GM18907 (cell line): ENCODE data around the gene TAS2R43.
"Not testable (repeated sequence)": the region's sequence is repeated elsewhere in the genome, so short reads cannot be mapped to it uniquely, and the experiment has no call there.

Source experiments
- ATAC-seq: cut with Tn5 transposase; IDR thresholded peaks from one replicate; pipeline ENCODE4 v1.9.1; 2021; ENCODE audit warnings: mild to moderate bottlenecking, moderate library complexity; ENCODE audit not compliant: unreplicated experiment

TAS2R43 gene

GRCh38 chr12:11062194-11062593 is 29.9 kb downstream of the TAS2R43 start, which contains the start of gene TAS2R46:
Gene TAS2R46, minus strand, starts transcription at chr12:11062294. Its CDS starts 0 bp downstream, at chr12:11062294.
- ATAC-seq: not testable (repeated sequence)

- ATAC-seq: no peak
Observed at GRCh38 chr12:11059784-11060183, 32.3 kb downstream of the TAS2R43 start.

- ATAC-seq: no peak
Observed at GRCh38 chr12:11059041-11059440, 33.1 kb downstream of the TAS2R43 start.

- ATAC-seq: no peak
Observed at GRCh38 chr12:11055306-11055705, 36.8 kb downstream of the TAS2R43 start.

GRCh38 chr12:11049806-11050531 is 42.1 kb downstream of the TAS2R43 start:
- not testable (repeated sequence) for ATAC-seq

- ATAC-seq: not testable (repeated sequence)
Observed at GRCh38 chr12:11041366-11041765, 50.7 kb downstream of the TAS2R43 start.
